Osteoblast (primary cell): ENCODE data around the gene WTIP. TPM values are rescaled to one million over a fixed set of nuclear protein-coding genes. Genes with fewer than 3 reads are reported as not detected.
"Not testable (repeated sequence)": the region's sequence is repeated elsewhere in the genome, so short reads cannot be mapped to it uniquely, and the experiment has no call there.

Source experiments
- DNase-seq: peaks from one replicate; pipeline ENCODE4 v3.0.0; 2011; ENCODE audit warnings: low spot score, mixed read lengths; ENCODE audit not compliant: insufficient read length; ENCODE audit errors: missing footprints
- H2AFZ ChIP-seq: 2 replicates; pipeline ENCODE4 v1.6.0; 2011; ENCODE audit warnings: mild to moderate bottlenecking, low read length
- H3K27ac ChIP-seq: 2 replicates; pipeline ENCODE4 v1.5.1; 2011; ENCODE audit warnings: mild to moderate bottlenecking, low read depth, low read length, moderate library complexity
- H3K27me3 ChIP-seq: 2 replicates; pipeline ENCODE4 v1.6.0; 2012; ENCODE audit warnings: mild to moderate bottlenecking, control low read depth, inconsistent platforms, low read length, moderate library complexity; ENCODE audit not compliant: insufficient read depth
- H3K36me3 ChIP-seq: 2 replicates; pipeline ENCODE4 v1.5.1; 2011; ENCODE audit warnings: mild to moderate bottlenecking, low read length, control low read depth, moderate library complexity; ENCODE audit not compliant: insufficient read depth
- H3K4me1 ChIP-seq: 2 replicates; pipeline ENCODE4 v1.5.1; 2011; ENCODE audit warnings: mild to moderate bottlenecking, low read length, control low read depth, moderate library complexity; ENCODE audit not compliant: insufficient read depth
- H3K4me2 ChIP-seq: 2 replicates; pipeline ENCODE4 v1.6.0; 2011; ENCODE audit warnings: mild to moderate bottlenecking, low read length; ENCODE audit not compliant: insufficient read depth
- H3K4me3 ChIP-seq: fragments of 200-600 bp; sonication (generic); 3 replicates; pipeline ENCODE4 v1.5.1; 2012; ENCODE audit warnings: mild to moderate bottlenecking, low read length, inconsistent platforms; ENCODE audit not compliant: insufficient read depth
- H3K79me2 ChIP-seq: 2 replicates; pipeline ENCODE4 v1.6.0; 2012; ENCODE audit warnings: mild to moderate bottlenecking, low read length, control low read depth, inconsistent platforms; ENCODE audit not compliant: insufficient read depth
- H3K9me3 ChIP-seq: 2 replicates; pipeline ENCODE4 v1.5.1; 2011; ENCODE audit warnings: low read depth, low read length, control low read depth
- H4K20me1 ChIP-seq: 2 replicates; pipeline ENCODE4 v1.6.0; 2012; ENCODE audit warnings: mild to moderate bottlenecking, low read length, control low read depth; ENCODE audit not compliant: insufficient read depth
- total RNA-seq: library from RNA; depleted of rRNA; stranded (reverse); fragments of >200 nt; gene quantifications from 2 replicates; pipeline ENCODE4 v1.2.3, GENCODE V29; 2012
- TF ChIP-seq, protein P1 (sequence below): IDR thresholded peaks from 2 replicates; pipeline ENCODE4 v1.5.1; 2011; ENCODE audit warnings: mild to moderate bottlenecking, low read depth, low read length, moderate library complexity; ENCODE audit errors: extremely low read depth

WTIP gene
- total RNA-seq, 1 donor: 38.7 TPM

DNA sequence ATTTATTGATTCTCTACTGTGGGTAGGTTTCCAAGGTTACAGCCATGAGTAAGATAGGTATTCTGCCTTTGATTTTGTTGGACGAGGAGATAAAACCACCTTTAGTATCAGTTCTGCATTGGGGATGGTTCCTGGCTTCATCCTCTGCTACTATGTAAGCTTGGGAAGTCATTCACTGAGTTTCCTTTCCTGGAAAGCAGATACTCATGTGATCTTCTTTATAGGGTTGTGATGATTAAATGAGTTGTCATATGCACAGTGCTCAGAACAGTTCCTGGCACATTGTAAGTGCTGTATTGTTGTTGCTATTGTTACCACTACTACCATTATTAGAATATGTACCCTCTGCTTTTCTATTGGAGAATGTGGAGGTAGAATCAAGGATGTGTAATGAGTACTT, 13.1 kb upstream of the WTIP start:
- Histone ChIP-seq H4K20me1 (peaks cover 15% of the 10 kb centered on the region), H3K9me3 (no peaks in the 10 kb centered on the region), H3K27ac (no peak overlapping the region), H3K27me3 (no peaks in the 10 kb centered on the region), H2AFZ (no peak overlapping the region), H3K4me1 (no peaks in the 10 kb centered on the region), H3K4me3 (no peak overlapping the region), H3K4me2 (no peak overlapping the region), H3K36me3 (peaks cover 85% of the 10 kb centered on the region), H3K79me2 (peaks cover 19% of the 10 kb centered on the region)
- TF ChIP-seq, protein P1, sequence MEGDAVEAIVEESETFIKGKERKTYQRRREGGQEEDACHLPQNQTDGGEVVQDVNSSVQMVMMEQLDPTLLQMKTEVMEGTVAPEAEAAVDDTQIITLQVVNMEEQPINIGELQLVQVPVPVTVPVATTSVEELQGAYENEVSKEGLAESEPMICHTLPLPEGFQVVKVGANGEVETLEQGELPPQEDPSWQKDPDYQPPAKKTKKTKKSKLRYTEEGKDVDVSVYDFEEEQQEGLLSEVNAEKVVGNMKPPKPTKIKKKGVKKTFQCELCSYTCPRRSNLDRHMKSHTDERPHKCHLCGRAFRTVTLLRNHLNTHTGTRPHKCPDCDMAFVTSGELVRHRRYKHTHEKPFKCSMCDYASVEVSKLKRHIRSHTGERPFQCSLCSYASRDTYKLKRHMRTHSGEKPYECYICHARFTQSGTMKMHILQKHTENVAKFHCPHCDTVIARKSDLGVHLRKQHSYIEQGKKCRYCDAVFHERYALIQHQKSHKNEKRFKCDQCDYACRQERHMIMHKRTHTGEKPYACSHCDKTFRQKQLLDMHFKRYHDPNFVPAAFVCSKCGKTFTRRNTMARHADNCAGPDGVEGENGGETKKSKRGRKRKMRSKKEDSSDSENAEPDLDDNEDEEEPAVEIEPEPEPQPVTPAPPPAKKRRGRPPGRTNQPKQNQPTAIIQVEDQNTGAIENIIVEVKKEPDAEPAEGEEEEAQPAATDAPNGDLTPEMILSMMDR: no peak
- peak; percentile 78 for DNase-seq

DNA sequence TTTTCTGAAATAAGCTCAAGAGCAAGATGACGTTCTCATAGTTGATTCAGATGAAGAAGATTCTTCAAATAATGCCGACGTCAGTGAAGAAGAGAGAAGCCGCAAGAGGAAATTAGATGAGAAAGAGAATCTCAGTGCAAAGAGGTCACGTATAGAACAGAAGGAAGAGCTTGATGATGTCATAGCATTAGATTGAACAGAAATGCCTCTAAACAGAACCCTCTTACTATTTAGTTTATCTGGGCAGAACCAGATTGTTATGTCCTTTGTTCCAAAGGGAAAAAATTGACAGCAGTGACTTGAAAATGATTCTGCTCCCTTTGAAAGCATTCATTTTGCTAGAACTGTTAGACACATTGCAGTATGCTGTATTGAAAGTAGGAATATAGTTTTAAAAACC, 12.5 kb upstream of the WTIP start:
- not testable (repeated sequence) for H3K4me3 ChIP-seq, H3K4me2 ChIP-seq, H3K4me1 ChIP-seq, H3K27ac ChIP-seq, H3K27me3 ChIP-seq, DNase-seq, H2AFZ ChIP-seq, H3K9me3 ChIP-seq
- H4K20me1 ChIP-seq: peaks cover 16% of the 10 kb centered on the region
- peaks cover 14% of the 10 kb centered on the region for H3K79me2 ChIP-seq
- peaks cover 84% of the 10 kb centered on the region for H3K36me3 ChIP-seq

GRCh38 chr19:34471906-34472700, 9.5 kb upstream of the WTIP start:
- DNase-seq: no peak
- H3K4me2 ChIP-seq: no peak overlapping the region
- H3K27ac ChIP-seq: no peak overlapping the region
- TF ChIP-seq, protein P1: no peak
- no peaks in the 10 kb centered on the region for H3K27me3 ChIP-seq
- H3K36me3 ChIP-seq: peaks cover 54% of the 10 kb centered on the region
- peaks cover 4% of the 10 kb centered on the region for H3K79me2 ChIP-seq
- peaks cover 18% of the 10 kb centered on the region for H4K20me1 ChIP-seq
- no peaks in the 10 kb centered on the region for H3K9me3 ChIP-seq
- peaks cover 24% of the 10 kb centered on the region for H3K4me1 ChIP-seq
- no peak overlapping the region for H3K4me3 ChIP-seq
- H2AFZ ChIP-seq: no peak overlapping the region

GRCh38 chr19:34474233-34474989, 7.1 kb upstream of the WTIP start:
- peaks cover 6% of the 10 kb centered on the region for H4K20me1 ChIP-seq
- no peaks in the 10 kb centered on the region for H3K27me3 ChIP-seq
- H3K4me2 ChIP-seq: peak overlapping the region; percentile 57
- H3K36me3 ChIP-seq: peaks cover 35% of the 10 kb centered on the region
- H3K9me3 ChIP-seq: no peaks in the 10 kb centered on the region
- TF ChIP-seq, protein P1: no peak
- no peak overlapping the region for H2AFZ ChIP-seq
- no peak overlapping the region for H3K4me3 ChIP-seq
- no peaks in the 10 kb centered on the region for H3K79me2 ChIP-seq
- H3K4me1 ChIP-seq: peaks cover 24% of the 10 kb centered on the region
- H3K27ac ChIP-seq: peak overlapping the region; percentile 17
- DNase-seq: no peak
